ENCODE data around the gene HSD17B12.

Gene HSD17B12

DNA sequence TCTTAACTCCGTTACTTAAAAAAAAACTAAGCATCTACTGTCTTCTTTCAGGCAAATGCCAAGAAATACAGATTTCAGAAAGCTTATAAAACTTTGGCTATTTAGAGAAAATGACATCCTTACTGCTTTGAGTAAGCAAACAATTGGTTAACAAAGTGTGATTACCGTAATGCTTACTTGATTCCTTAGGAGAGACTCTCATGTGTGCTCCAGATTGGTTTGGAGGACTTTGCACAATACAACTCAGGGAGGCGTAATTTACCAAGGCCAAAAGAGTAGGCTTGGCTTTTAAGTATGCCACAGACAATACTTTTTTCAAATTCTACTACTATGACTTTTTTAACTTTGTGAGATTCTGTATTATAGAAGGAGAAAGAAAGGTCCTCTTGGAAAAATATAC, 123.2 kb downstream of the HSD17B12 start:
- Histone ChIP-seq H3K27me3 (ENCODE audit: control insufficient read depth, insufficient read depth, low read length) (no peaks in the 10 kb centered on the region), H3K79me2 (no peaks in the 10 kb centered on the region), H2AFZ (no peak overlapping the region), H3K9me3 (ENCODE audit: control insufficient read depth, low read length) (no peaks in the 10 kb centered on the region), H3K4me2 (ENCODE audit: low read length) (no peak overlapping the region), H3K4me3 (ENCODE audit: low read depth, low read length) (no peak overlapping the region), H3K27ac (no peak overlapping the region), H3K36me3 (ENCODE audit: control insufficient read depth, insufficient read depth, low read length) (no peaks in the 10 kb centered on the region), H3K9ac (no peak overlapping the region), H3K4me1 (no peaks in the 10 kb centered on the region)
- TF ChIP-seq, protein P1, sequence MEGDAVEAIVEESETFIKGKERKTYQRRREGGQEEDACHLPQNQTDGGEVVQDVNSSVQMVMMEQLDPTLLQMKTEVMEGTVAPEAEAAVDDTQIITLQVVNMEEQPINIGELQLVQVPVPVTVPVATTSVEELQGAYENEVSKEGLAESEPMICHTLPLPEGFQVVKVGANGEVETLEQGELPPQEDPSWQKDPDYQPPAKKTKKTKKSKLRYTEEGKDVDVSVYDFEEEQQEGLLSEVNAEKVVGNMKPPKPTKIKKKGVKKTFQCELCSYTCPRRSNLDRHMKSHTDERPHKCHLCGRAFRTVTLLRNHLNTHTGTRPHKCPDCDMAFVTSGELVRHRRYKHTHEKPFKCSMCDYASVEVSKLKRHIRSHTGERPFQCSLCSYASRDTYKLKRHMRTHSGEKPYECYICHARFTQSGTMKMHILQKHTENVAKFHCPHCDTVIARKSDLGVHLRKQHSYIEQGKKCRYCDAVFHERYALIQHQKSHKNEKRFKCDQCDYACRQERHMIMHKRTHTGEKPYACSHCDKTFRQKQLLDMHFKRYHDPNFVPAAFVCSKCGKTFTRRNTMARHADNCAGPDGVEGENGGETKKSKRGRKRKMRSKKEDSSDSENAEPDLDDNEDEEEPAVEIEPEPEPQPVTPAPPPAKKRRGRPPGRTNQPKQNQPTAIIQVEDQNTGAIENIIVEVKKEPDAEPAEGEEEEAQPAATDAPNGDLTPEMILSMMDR (IDR thresholded peaks at IDR 0.05) = no peak

DNA sequence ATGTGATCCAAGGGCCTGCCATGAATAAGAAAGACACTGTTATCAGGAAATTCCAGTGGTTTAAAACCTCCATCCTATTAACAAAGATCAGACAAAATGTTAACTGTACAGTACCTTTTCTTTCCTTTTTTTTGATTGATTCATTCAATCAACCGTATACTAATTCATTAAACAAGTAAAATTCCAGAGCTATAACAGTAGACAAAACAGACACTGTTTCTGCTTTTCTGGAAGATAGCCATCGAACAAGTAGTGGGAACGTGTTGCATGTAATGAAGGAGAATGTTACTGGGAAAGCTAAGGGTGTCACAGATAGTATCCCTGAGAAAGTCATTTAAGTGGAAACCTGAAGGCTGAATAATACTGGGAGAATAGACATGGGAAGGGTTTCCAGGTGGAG, 126.4 kb downstream of the HSD17B12 start:
- Histone ChIP-seq H3K36me3 (ENCODE audit: control insufficient read depth, insufficient read depth, low read length) (no peaks in the 10 kb centered on the region), H3K4me1 (no peaks in the 10 kb centered on the region), H3K27me3 (ENCODE audit: control insufficient read depth, insufficient read depth, low read length) (no peaks in the 10 kb centered on the region), H3K4me2 (ENCODE audit: low read length) (no peak overlapping the region), H3K27ac (no peak overlapping the region), H3K9ac (no peak overlapping the region), H3K4me3 (ENCODE audit: low read depth, low read length) (no peak overlapping the region), H3K9me3 (ENCODE audit: control insufficient read depth, low read length) (no peaks in the 10 kb centered on the region), H2AFZ (no peak overlapping the region), H3K79me2 (no peaks in the 10 kb centered on the region)
- TF ChIP-seq, protein P1 (IDR thresholded peaks at IDR 0.05) = no peak

DNA sequence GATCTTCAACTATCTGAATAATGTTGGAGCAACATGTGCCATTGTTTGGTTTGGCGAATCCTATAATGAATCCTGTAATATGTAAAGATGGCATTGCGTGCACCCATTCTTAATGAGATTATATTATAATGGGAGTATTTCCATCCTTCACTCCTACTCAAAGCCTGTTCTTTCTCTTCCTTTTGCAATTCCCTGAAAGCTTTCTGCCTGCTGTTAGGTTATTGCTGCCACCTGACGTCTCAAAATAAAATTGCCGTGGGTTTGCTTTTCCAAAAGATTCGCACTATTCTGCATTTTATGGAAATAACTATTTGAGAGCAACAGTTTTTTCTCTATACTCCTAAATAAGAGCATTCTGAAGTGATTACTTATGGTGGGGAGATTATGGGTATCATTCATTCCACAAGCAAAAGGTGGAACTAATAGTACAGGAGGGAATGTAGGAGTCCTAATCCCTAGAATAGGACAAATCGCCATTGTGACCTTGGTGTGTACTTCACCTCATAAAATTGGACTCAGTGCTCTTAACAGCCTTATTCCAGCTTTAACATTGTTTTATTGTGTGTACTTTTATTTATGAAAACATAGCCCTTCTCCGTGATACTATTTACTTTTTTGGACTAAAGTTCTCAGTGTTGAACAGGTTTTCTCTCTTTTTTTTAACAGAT, 130.5 kb downstream of the HSD17B12 start:
- no peaks in the 10 kb centered on the region for H3K79me2 ChIP-seq
- no peaks in the 10 kb centered on the region for H3K9me3 ChIP-seq (ENCODE audit: control insufficient read depth, low read length)
- H3K4me3 ChIP-seq (ENCODE audit: low read depth, low read length) = no peak overlapping the region
- TF ChIP-seq, protein P1 (IDR thresholded peaks at IDR 0.05) = peak; percentile 21
- no peaks in the 10 kb centered on the region for H3K27me3 ChIP-seq (ENCODE audit: control insufficient read depth, insufficient read depth, low read length)
- H3K4me1 ChIP-seq = no peaks in the 10 kb centered on the region
- no peak overlapping the region for H3K27ac ChIP-seq
- H3K9ac ChIP-seq = no peak overlapping the region
- no peak overlapping the region for H2AFZ ChIP-seq
- no peak overlapping the region for H3K4me2 ChIP-seq (ENCODE audit: low read length)
- no peaks in the 10 kb centered on the region for H3K36me3 ChIP-seq (ENCODE audit: control insufficient read depth, insufficient read depth, low read length)

DNA sequence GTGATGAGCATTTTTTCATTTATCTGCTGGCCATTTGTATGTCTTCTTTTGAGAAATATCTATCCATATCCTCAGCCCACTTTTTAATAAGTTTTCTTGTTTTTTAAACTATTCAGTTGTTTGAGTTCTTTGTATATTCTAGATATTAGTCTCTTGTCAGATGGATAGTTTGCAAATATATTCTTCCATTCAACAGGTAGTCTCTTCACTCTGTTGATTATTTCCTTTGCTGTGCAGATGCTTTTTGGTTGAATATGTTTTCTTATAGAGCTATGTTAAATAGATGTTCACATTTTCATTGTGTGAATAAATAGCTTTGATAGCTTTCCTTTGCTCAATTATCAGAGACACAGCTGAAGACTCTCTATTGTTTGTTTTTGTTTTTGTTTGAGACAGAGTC, 131.9 kb downstream of the HSD17B12 start:
- Histone ChIP-seq H3K79me2 (no peaks in the 10 kb centered on the region), H3K36me3 (ENCODE audit: control insufficient read depth, insufficient read depth, low read length) (no peaks in the 10 kb centered on the region), H2AFZ (no peak overlapping the region), H3K9me3 (ENCODE audit: control insufficient read depth, low read length) (no peaks in the 10 kb centered on the region), H3K4me2 (ENCODE audit: low read length) (no peak overlapping the region), H3K4me1 (no peaks in the 10 kb centered on the region), H3K27ac (no peak overlapping the region), H3K27me3 (ENCODE audit: control insufficient read depth, insufficient read depth, low read length) (no peaks in the 10 kb centered on the region), H3K9ac (no peak overlapping the region), H3K4me3 (ENCODE audit: low read depth, low read length) (no peak overlapping the region)
- TF ChIP-seq, protein P1 (IDR thresholded peaks at IDR 0.05) = no peak

DNA sequence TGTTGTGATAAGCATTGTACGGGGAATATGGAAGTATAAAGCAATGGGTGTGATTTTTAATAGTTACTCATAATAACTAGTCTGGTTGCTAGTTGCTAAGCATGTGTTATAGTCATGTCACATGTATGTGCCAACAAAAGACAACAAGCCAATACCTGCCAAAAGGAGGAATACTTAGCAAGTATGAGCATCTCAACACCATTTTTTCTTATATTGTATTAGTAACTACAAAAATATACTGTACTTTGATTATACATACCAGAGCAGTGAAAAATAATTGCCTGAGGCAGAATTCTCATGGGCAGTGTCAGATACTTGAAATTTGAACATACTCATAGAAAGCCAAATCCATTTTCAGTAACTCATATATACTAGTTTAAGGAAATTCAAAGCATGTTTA, 137.7 kb downstream of the HSD17B12 start:
- H2AFZ ChIP-seq = no peak overlapping the region
- H3K27ac ChIP-seq = no peak overlapping the region
- H3K9me3 ChIP-seq (ENCODE audit: control insufficient read depth, low read length) = no peaks in the 10 kb centered on the region
- H3K4me1 ChIP-seq = no peaks in the 10 kb centered on the region
- no peak overlapping the region for H3K4me3 ChIP-seq (ENCODE audit: low read depth, low read length)
- H3K9ac ChIP-seq = no peak overlapping the region
- H3K4me2 ChIP-seq (ENCODE audit: low read length) = no peak overlapping the region
- H3K27me3 ChIP-seq (ENCODE audit: control insufficient read depth, insufficient read depth, low read length) = no peaks in the 10 kb centered on the region
- TF ChIP-seq, protein P1 (IDR thresholded peaks at IDR 0.05) = no peak
- no peaks in the 10 kb centered on the region for H3K79me2 ChIP-seq
- no peaks in the 10 kb centered on the region for H3K36me3 ChIP-seq (ENCODE audit: control insufficient read depth, insufficient read depth, low read length)
